Choroid plexus epithelial cell (primary cell): ENCODE data around the gene MACROH2A1.

Experiments used
- DNase-seq: peaks from one replicate; pipeline ENCODE4 v3.0.0-alpha.2; 2010; ENCODE audit warnings: low read depth
- H3K4me3 ChIP-seq: 2 replicates; pipeline ENCODE4 v1.5.1; 2011; ENCODE audit warnings: low read depth, mild to moderate bottlenecking, control low read depth, low read length, moderate library complexity
- TF ChIP-seq, protein P1 (sequence below): conservative IDR thresholded peaks from 2 replicates; pipeline ENCODE4 v1.5.1; 2011; ENCODE audit warnings: low read depth, mild to moderate bottlenecking, control low read depth, inconsistent platforms, low read length, moderate library complexity

The MACROH2A1 gene

DNA sequence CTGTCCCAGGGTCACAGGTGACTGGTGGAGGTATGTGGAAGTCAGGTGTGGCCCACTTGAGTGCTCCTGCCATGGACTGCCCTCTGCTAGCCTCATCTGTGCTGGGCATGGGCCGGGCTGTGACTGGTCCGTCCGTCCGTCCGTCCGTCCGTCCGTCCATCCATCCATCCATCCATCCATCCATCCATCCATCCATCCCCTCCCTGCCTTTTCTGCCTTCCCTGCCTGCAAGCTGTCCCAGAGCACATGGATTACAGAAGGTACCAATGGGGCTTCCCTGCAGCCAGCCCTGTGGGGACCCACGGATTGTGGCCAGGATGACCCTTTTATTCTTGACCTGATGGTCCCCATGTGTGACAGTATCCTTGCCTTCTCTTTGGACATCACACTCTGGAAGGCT, 92.5 kb downstream of the MACROH2A1 start:
- TF ChIP-seq, protein P1, sequence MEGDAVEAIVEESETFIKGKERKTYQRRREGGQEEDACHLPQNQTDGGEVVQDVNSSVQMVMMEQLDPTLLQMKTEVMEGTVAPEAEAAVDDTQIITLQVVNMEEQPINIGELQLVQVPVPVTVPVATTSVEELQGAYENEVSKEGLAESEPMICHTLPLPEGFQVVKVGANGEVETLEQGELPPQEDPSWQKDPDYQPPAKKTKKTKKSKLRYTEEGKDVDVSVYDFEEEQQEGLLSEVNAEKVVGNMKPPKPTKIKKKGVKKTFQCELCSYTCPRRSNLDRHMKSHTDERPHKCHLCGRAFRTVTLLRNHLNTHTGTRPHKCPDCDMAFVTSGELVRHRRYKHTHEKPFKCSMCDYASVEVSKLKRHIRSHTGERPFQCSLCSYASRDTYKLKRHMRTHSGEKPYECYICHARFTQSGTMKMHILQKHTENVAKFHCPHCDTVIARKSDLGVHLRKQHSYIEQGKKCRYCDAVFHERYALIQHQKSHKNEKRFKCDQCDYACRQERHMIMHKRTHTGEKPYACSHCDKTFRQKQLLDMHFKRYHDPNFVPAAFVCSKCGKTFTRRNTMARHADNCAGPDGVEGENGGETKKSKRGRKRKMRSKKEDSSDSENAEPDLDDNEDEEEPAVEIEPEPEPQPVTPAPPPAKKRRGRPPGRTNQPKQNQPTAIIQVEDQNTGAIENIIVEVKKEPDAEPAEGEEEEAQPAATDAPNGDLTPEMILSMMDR: no peak

GRCh38 chr5:135304352-135305221, 94.4 kb downstream of the MACROH2A1 start:
- DNase-seq: peak; percentile 60
- TF ChIP-seq, protein P1: peak; percentile 10
- H3K4me3 ChIP-seq: no peak overlapping the region

More for the DNA sequence above, 92.5 kb downstream of the MACROH2A1 start:
- DNase-seq: no peak
- no peak overlapping the region for H3K4me3 ChIP-seq

GRCh38 chr5:135303582-135304173, 95.4 kb downstream of the MACROH2A1 start:
- H3K4me3 ChIP-seq: no peak overlapping the region
- no peak for DNase-seq
- TF ChIP-seq, protein P1: no peak

GRCh38 chr5:135296900-135297816, 101.9 kb downstream of the MACROH2A1 start:
- H3K4me3 ChIP-seq: no peak overlapping the region
- DNase-seq: no peak
- TF ChIP-seq, protein P1: no peak

DNA sequence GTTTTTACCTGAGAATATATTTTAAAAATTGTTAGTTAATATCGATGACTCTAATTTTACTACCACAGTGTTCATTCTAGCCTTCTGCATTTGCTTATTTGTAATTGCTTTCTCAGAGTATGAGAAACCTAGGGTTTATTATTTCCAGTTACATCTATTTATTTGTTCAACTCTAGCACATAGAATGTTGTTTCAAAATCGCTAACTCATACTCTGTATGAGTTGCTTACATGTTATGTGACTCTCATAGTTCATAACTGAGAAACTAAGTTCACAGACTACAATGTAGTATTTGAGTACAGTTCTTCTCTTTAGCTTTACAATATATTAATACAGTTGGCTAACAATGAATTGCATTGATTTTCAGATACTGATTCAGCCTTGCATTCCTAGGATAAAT, 103.2 kb downstream of the MACROH2A1 start:
- TF ChIP-seq, protein P1: no peak
- peak; percentile 40 for DNase-seq
- no peak overlapping the region for H3K4me3 ChIP-seq

GRCh38 chr5:135294793-135295192, 104.2 kb downstream of the MACROH2A1 start:
- TF ChIP-seq, protein P1: no peak
- no peak overlapping the region for H3K4me3 ChIP-seq
- no peak for DNase-seq
